Pancreas (tissue), 10 donors: ENCODE results near the gene ABLIM2. TPM values are rescaled to one million over a fixed set of nuclear protein-coding genes. Genes with fewer than 3 reads are reported as not detected.
A peak's percentile ranks its signal among the peaks of the same experiment; 100 is the strongest.

ENCODE experiments used
- ATAC-seq, 4 donors: fragments of 200-7000 bp; cut with Tn5 transposase; one replicate each; pipeline versions ENCODE4 v1.8.0 to v1.9.1; 2020; ENCODE audit warnings: mild to moderate bottlenecking in 4 of 4, moderate library complexity in 4 of 4
- DNase-seq, 6 donors: peaks; one replicate each; pipeline ENCODE4 v3.0.0-alpha.2; 2020
- FAIRE-seq: peaks from 2 replicates; lab custom pipeline; 2012; peaks lifted over from hg19 to GRCh38; lab: Jason Lieb, UNC
- H3K27ac ChIP-seq, 4 donors: fragments of 200-600 bp; sonication (generic); 1 replicate in 3 of 4; 2 replicates in 1 of 4; pipeline versions ENCODE4 v1.5.0 to v1.8.0; 2020
- H3K27me3 ChIP-seq, 4 donors: fragments of 200-600 bp; one replicate each; pipeline ENCODE4 v1.8.0; 2021
- H3K36me3 ChIP-seq, 3 donors: fragments of 200-600 bp; sonication (generic) in 1 of 3; one replicate each; pipeline versions ENCODE4 v1.5.0 to v1.8.0; 2020 to 2021
- H3K4me1 ChIP-seq, 3 donors: fragments of 200-600 bp; one replicate each; pipeline ENCODE4 v1.8.0; 2021
- H3K4me3 ChIP-seq, 4 donors: fragments of 200-600 bp; sonication (generic) in 2 of 4; one replicate each; pipeline versions ENCODE4 v1.5.0 to v1.8.0; 2020 to 2021
- H3K9me3 ChIP-seq, 4 donors: fragments of 200-600 bp; one replicate each; pipeline ENCODE4 v1.8.0; 2021
- WGBS, 2 donors: extraction: QIAGEN DNeasy Blood & Tissue Kit; methylation state at CpG; one replicate each; pipeline ENCODE4 v1.1.7; 2013; 5-methylcytosine and 5-hydroxymethylcytosine counted together
- intact Hi-C, 3 donors: fragments of 100-400 bp; cut with DNase I; formaldehyde crosslinking; loops; one replicate each; pipeline versions ENCODE4 v1.11.1 to v1.14.2; 2022
- polyA plus RNA-seq, 2 donors: library from polyadenylated mRNA; stranded (reverse); fragments of 200-250 nt; gene quantifications; one replicate each; pipeline ENCODE4 v1.2.3, GENCODE V29; 2013
- total RNA-seq, 6 donors: library from RNA; stranded (reverse); fragmentation: NEBNext Ultra II Directional in 4 of 6; extraction: Animal tissue kit (Norgen Biotek cat#: 25700) in 4 of 6; gene quantifications; one replicate each; pipeline versions ENCODE4 v1.2.1 to v1.2.4, GENCODE V29; 2021 to 2023
- TF ChIP-seq, protein P1 (sequence below), 4 donors: fragments of 200-600 bp; sonication (generic) in 3 of 4; IDR thresholded peaks; one replicate each; pipeline versions ENCODE4 v1.5.0 to v1.8.0; 2021; ENCODE audit warnings: antibody characterized with exemption in 4 of 4
- donor health status: healthy with polysubstance abuse.
- donor health status: DM: no; HTN: no; CAD: no; lungs with moderate emphysema.
- donor health status: DM: no; HTN: no; CAD: no.
- donor health status: control.
- donor health status: control.
- donor health status: Bipolar disorder and iron deficiency.
- donor health status: DM: yes; HTN: yes; CAD: no.
- donor health status: DM: no; HTN: no; CAD: no.
- donor health status: DM: no; HTN: no; CAD: no.
- donor health status: DM: yes; HTN: yes; CAD: no.

The ABLIM2 gene
- total and polyA plus RNA-seq, 8 donors = 4.3 to 13.1 (median 6.6) TPM

DNA sequence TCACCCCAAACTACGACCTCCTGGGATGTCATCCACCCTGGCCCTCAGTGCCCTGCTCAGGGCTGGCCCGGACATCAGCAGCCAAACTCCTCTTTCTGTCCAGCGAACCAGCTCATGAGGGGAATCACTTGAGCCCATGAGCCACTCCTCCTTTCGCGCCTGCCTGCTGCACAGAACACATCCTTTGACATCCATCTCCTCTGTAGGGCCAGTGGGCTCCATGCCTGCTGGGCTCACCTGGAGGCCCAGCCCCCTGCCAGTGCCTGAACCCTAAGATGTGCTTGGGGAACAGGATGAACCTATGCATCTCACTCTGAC is 43.5 kb downstream of the ABLIM2 start:
- Histone ChIP-seq H3K9me3 (no peaks in the 10 kb centered on the region), H3K4me1 (peaks cover 10 to 23% (median 23%) of the 10 kb centered on the region in 3 donors), H3K36me3 (no peaks in the 10 kb centered on the region), H3K27ac (peak overlapping the region in 1 of 4 donors; percentile 88), H3K27me3 (no peaks in the 10 kb centered on the region), H3K4me3 (no peak overlapping the region)
- WGBS, 2 donors = 85 to 89% methylated on average over 5 of the region's 5 CpGs
- no peak for ATAC-seq
- intact Hi-C loops = no loop called here
- FAIRE-seq = no peak
- peak in 1 of 6 donors; percentile 35 for DNase-seq
- TF ChIP-seq, protein P1, sequence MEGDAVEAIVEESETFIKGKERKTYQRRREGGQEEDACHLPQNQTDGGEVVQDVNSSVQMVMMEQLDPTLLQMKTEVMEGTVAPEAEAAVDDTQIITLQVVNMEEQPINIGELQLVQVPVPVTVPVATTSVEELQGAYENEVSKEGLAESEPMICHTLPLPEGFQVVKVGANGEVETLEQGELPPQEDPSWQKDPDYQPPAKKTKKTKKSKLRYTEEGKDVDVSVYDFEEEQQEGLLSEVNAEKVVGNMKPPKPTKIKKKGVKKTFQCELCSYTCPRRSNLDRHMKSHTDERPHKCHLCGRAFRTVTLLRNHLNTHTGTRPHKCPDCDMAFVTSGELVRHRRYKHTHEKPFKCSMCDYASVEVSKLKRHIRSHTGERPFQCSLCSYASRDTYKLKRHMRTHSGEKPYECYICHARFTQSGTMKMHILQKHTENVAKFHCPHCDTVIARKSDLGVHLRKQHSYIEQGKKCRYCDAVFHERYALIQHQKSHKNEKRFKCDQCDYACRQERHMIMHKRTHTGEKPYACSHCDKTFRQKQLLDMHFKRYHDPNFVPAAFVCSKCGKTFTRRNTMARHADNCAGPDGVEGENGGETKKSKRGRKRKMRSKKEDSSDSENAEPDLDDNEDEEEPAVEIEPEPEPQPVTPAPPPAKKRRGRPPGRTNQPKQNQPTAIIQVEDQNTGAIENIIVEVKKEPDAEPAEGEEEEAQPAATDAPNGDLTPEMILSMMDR (IDR thresholded peaks at IDR 0.05) = no peak

DNA sequence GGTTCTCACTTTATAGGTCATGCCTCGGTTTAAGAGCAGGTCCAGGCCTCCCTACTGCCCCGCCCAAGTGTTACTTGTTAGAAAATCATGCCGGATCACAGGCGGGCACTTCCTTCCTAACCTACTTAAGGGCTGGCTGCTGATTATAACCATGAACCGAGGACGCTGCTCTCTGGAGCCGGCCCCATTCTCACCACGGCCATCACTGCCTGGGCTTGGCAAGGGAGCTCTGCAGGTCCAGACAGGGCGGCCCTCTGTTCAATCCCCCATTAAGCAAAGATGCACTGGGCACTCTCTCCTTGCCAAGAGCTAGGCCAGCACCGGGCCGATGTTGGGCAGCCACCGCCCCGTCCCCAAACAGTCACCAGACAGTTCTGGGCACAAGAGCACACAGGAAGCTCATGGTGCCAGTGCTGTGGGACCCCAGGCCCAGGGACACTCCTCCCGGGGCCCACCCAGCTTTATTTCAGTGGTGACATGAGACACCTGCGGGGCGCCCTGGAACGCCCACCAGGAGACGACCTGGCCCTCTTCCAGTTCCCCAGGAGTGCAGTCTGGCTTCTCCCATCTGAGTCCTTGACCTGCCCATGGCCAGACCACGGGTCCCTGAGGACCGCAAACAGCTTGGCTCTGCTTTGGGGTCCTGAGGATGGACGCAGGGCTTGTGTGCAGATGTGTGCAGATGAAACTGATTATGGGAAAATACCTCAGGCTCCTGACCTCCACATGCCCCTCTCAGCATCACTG is 44.0 kb downstream of the ABLIM2 start:
- Histone ChIP-seq H3K36me3 (no peaks in the 10 kb centered on the region), H3K4me3 (no peak overlapping the region), H3K9me3 (no peaks in the 10 kb centered on the region), H3K27ac (peak overlapping the region in 2 of 4 donors; percentile 76 to 88), H3K27me3 (no peaks in the 10 kb centered on the region), H3K4me1 (peaks cover 10 to 23% (median 23%) of the 10 kb centered on the region in 3 donors)
- intact Hi-C loops = no loop called here
- peak in 1 of 4 donors; percentile 2 for ATAC-seq
- TF ChIP-seq, protein P1 (IDR thresholded peaks at IDR 0.05) = no peak
- WGBS, 2 donors = 43 to 54% methylated on average over 21 of the region's 21 CpGs
- peak in 2 of 6 donors; percentile 60 to 61 for DNase-seq
- no peak for FAIRE-seq

DNA sequence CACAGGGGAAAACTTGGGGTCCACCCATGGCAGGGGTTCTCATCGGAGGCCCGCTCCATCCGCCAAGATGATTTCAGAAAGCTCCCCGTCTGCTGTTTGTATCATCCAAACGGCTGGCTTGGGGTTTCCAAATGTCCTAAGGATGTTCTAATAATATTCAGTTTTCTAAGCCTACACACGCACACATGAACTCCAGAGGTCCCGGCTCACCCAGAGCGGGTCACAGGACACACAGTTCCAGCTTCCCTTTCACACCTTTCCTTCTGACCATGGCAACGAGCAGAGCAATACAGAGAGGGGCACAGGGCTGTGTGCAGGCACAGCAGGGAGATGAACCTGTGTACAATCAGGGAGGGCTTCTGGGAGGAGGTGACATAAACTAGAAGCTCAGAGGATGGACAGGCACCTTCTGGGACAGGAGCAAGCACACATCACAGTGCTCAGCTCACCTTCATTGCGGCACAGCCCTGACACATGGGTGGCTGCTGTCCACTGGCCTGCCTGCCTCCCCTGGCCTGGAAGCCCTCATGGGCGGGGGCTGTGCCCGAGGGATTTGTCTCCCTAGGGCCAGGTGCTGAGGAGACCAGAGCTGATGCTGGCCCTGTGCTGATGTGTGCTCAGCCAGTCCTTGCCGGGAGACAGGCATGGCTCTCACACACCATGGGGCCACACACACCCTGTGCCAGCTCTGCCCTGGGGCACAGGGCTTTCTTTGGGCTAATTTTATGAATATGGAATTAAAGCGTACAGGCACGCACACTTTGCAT is 44.8 kb downstream of the ABLIM2 start:
- ATAC-seq = peak; percentile 11 to 35 (median 20)
- H3K27me3 ChIP-seq = no peaks in the 10 kb centered on the region
- no peak for FAIRE-seq
- no peak overlapping the region for H3K4me3 ChIP-seq
- H3K27ac ChIP-seq = peak overlapping the region; percentile 35 to 88 (median 66)
- intact Hi-C loops = no loop called here
- H3K9me3 ChIP-seq = no peaks in the 10 kb centered on the region
- WGBS, 2 donors = 41 to 46% methylated on average over 14 to 15 of the region's 15 CpGs
- TF ChIP-seq, protein P1 (IDR thresholded peaks at IDR 0.05) = no peak
- H3K36me3 ChIP-seq = no peaks in the 10 kb centered on the region
- peaks cover 10 to 26% (median 26%) of the 10 kb centered on the region in 3 donors for H3K4me1 ChIP-seq
- peak in 1 of 6 donors; percentile 61 for DNase-seq

DNA sequence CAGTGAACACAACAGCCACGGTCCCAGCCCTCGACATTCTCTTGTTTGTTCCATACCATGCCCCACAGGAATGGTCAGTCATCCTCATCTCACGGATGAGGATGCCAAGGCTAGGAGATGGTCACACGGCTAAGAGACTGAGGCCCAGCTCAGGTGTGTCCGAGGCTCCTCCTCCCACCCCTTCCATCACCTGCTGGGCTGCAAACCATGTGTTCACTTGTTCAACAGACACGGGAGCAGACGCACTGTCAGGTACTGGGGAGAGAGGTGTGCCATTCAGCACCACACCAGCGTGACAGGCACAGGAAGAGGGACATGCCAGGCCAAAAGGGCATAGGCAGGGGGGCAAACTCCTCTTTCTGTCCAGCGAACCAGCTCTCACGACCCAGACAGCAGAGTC is 45.9 kb downstream of the ABLIM2 start:
- Histone ChIP-seq H3K27me3 (no peaks in the 10 kb centered on the region), H3K36me3 (no peaks in the 10 kb centered on the region), H3K4me3 (no peak overlapping the region), H3K9me3 (no peaks in the 10 kb centered on the region), H3K27ac (peak overlapping the region; percentile 49 to 88 (median 66)), H3K4me1 (peaks cover 10 to 35% (median 26%) of the 10 kb centered on the region in 3 donors)
- WGBS, 2 donors = 57 to 62% methylated on average over 10 of the region's 10 CpGs
- intact Hi-C loops = no loop called here
- TF ChIP-seq, protein P1 (IDR thresholded peaks at IDR 0.05) = no peak
- ATAC-seq (peak in 2 of 4 donors; percentile 15 to 22), FAIRE-seq (no peak), DNase-seq (peak in 1 of 6 donors; percentile 42)
